ENCODE data around the gene HYDIN.
"Not testable (repeated sequence)": the region's sequence is repeated elsewhere in the genome, so short reads cannot be mapped to it uniquely, and the experiment has no call there.

Gene HYDIN

DNA sequence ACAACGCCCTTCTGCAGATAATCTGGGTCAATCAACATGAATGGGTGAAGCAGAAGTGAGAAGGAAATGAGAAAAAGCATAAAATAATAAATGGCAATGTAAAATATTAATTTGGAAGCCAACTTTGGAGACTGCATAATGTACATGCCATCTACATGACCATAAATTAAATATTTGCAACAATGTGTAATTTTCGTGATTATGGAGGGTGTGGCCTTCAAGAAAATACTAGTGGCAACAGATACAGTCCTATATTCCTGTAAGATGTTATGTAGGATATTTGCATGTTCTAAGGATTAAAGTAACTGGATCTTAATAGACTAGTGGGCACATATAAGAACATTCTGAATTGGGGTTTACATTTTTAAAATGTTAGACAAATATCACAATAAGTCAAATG lies 78.9 kb downstream of the HYDIN start:
- H3K27ac ChIP-seq; DNase-seq (ENCODE audit: low read depth, low spot score): not testable (repeated sequence)

DNA sequence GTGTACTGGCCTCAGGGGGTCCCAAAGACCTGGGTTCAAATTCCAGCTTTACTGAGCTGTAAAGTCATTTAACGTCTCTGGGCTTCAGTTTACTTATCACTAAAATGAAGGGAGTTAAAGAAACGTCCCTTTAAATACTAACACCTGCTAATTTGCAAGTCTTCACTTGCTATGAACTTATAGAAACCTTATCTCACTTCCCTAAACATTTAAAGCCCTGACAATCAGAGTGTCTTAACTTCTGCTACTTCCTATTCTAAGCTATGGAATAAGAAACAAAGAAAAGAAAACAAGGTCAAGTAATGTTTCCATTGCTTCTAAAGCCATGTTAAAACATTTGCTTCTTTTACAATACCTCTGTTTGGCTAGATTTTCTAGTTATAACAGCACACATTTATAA lies 87.3 kb downstream of the HYDIN start:
- not testable (repeated sequence) for H3K27ac ChIP-seq

DNA sequence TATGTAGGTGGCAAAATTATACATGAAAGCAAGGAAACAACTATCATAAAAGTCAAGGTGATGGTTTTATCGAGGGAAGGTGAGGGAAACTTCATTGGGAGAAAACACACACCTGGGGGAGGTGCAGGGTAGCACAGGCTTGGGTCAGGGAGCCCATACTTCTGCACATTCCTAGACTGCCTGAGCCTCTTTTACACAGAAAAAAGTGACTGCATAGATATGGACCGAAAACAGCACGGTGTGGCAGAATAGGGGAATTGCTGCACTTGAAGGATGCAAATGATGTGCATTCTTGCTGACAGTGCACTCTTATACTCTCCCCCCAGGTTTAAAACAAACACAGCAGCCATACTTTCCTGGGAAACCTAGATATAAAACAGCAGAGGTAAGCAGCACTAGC lies 120.0 kb downstream of the HYDIN start:
- not testable (repeated sequence) for H3K27ac ChIP-seq; DNase-seq (ENCODE audit: low read depth, low spot score)

More for the DNA sequence above, 87.3 kb downstream of the HYDIN start:
- not testable (repeated sequence) for DNase-seq (ENCODE audit: low read depth, low spot score)

DNA sequence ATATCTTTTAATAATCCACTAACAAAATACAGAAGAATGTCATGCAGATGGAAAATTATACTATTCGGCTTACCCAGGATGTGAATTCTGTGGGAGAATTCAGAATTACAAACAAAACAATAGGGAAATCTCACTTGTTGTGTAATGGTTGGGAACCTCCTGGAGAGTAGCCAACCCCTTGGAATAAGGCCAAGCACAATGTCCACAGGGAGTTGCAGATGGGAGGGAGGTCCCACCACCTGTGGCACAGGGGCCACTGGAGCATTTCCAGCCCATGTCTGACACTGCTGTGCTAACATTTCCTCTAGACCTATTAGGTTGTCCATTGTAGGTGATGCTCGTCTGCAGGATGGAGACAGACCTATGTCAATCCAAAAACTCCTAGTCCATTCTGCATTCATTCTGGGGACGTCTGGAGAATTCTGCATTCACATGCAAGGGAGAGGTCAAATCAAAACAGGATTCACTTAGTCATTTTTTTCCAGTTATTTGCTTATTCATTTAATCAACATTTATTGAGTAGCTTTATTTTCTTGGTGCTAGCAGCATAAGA lies 120.8 kb downstream of the HYDIN start:
- H3K27ac ChIP-seq; DNase-seq (ENCODE audit: low read depth, low spot score): not testable (repeated sequence)

DNA sequence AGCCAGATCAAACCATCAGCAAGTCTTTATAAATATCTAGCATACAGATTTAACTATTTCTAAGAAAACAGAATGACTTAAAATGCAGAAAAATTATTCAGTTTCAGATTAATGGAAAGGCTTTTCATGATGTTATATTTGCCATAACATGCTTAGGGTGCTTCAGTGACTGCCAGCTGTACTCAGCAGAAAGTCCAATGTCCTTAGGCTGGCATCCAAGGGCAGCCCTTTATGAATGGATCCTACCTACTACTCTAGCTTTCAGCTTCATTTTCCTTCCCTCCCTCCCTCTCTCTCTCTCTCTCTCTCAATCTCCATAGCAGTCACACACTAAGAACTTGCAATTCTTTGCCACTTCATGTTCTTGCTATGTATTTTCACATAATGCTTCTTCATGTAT lies 124.6 kb downstream of the HYDIN start:
- not testable (repeated sequence) for H3K27ac ChIP-seq; DNase-seq (ENCODE audit: low read depth, low spot score)

GRCh38 chr16:71083573-71083972 lies 146.9 kb downstream of the HYDIN start:
- H3K27ac ChIP-seq; DNase-seq (ENCODE audit: low read depth, low spot score): not testable (repeated sequence)

- not testable (repeated sequence) for H3K27ac ChIP-seq; DNase-seq (ENCODE audit: low read depth, low spot score)
Measured at GRCh38 chr16:71080777-71081176, 149.7 kb downstream of the HYDIN start.

DNA sequence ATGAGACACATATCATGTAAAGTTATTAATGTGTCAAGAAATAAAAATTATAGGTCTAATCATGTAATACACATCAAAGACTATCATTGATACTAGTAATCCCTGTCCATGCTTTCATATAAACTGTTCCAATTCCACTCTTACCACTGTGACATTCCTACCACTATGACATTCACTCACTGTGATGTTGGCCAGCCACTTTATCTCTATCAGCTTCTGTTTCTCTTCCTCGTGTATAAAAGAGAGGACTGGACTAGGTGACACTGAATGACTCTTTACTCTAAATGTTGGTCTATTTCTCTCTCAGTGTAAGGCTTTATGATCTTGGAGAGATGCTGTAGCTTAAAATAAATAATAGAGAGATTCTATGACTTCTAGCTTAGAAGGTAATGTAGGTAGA lies 150.3 kb downstream of the HYDIN start:
- H3K27ac ChIP-seq; DNase-seq (ENCODE audit: low read depth, low spot score): not testable (repeated sequence)

GRCh38 chr16:71070651-71071050 lies 159.9 kb downstream of the HYDIN start:
- DNase-seq (ENCODE audit: low read depth, low spot score); H3K27ac ChIP-seq: not testable (repeated sequence)

- not testable (repeated sequence) for H3K27ac ChIP-seq; DNase-seq (ENCODE audit: low read depth, low spot score)
Measured at GRCh38 chr16:71069842-71070241, 160.7 kb downstream of the HYDIN start.

GRCh38 chr16:71053897-71054609 lies 176.5 kb downstream of the HYDIN start:
- not testable (repeated sequence) for H3K27ac ChIP-seq; DNase-seq (ENCODE audit: low read depth, low spot score)

GRCh38 chr16:71050307-71050706 lies 180.2 kb downstream of the HYDIN start:
- H3K27ac ChIP-seq; DNase-seq (ENCODE audit: low read depth, low spot score): not testable (repeated sequence)

DNA sequence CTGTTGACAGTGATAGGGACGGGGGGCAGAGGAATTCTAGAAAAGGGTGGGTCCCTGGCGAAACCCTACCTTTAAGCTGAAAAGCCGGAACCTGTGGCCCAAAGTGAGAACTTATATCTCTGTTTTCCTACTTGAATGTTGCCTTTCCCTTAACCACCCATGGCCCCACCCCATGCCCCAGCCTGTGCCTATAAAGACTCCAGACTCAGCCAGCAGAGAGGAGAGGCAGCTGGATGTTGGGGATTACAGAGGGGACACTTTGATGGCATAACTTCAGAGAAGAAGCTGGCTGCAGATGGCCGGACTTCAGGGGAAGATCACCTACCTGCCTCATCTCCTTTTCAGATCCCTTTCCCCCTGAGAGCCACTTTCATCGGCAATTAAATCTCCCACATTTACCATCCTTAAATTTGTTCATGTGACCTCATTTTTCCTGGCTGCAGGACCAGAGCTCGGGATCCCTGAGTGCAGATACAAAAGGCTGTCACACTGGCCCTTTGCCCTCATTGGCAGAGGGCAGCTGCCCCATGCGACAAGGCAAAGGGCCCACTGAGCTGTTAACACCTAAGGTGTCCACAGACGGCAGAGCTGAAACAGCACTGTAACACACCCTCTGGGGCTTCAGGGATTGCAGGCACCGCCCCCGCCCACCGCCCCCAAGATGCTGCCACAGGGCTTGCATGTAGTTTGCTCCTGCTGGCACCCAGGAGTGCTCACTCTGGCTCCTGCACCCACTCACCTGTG lies 191.0 kb downstream of the HYDIN start:
- H3K27ac ChIP-seq; DNase-seq (ENCODE audit: low read depth, low spot score): not testable (repeated sequence)

DNA sequence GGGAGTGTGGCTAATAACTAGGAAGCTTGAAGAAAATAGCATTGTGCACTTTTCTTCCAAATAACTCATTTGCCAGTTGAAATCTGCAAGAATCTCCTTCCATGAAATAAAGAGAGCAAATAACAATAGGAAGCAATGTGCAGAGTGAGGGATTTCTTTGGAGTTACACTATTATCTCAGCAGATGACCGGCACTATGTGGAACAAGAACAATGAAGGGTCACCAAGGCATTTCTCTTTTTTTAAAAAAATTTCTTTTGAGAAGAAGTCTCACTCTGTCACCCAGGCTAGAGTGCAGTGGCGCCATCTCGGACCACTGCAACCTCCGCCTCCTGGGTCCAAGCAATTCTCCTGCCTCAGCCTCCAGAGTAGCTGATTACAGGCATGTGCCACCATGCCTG lies 192.1 kb downstream of the HYDIN start:
- not testable (repeated sequence) for H3K27ac ChIP-seq; DNase-seq (ENCODE audit: low read depth, low spot score)

DNA sequence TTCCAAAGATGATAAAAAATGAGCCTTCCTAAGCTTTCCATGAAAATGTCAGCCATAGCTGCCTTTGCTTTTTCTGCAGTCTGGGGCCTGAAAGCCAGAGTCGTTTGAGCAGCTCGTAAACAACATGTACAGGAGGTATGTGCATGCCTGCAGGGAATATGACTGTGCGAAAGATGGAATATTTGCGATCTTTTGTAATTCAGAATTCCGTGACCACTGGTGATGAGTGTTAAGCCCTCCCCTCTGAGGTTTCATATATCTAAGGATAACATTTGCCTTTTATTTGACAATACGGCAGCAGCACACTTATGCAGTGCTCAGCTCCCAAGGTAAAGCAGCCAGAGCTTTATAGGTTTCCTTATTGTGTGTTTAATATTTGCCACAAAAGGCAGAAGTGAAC lies 192.5 kb downstream of the HYDIN start:
- H3K27ac ChIP-seq; DNase-seq (ENCODE audit: low read depth, low spot score): not testable (repeated sequence)

- not testable (repeated sequence) for DNase-seq (ENCODE audit: low read depth, low spot score); H3K27ac ChIP-seq
Measured at GRCh38 chr16:71028032-71028727, 202.3 kb downstream of the HYDIN start.

DNA sequence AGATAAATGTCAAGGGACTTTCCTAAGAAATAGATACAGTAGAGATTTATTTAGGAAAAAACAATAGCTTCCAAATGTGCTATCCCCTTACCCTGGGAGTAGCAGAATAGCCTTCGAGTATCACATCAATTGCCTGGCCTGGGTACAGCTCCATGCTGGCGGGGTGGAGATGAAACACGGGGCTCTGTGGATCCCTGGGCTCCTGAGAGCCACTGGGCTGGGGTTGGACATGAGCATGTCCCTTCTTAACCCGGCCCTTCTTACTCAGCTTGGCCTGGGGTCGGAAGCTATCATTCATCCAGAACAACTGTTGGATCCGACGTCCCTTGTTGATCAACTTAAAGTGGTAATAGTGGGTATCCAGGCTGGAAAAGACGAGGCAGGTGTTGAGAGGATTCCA lies 203.0 kb downstream of the HYDIN start:
- H3K27ac ChIP-seq; DNase-seq (ENCODE audit: low read depth, low spot score): not testable (repeated sequence)

GRCh38 chr16:71023851-71024439 lies 206.6 kb downstream of the HYDIN start:
- not testable (repeated sequence) for DNase-seq (ENCODE audit: low read depth, low spot score); H3K27ac ChIP-seq

- not testable (repeated sequence) for DNase-seq (ENCODE audit: low read depth, low spot score); H3K27ac ChIP-seq
Measured at GRCh38 chr16:71021961-71022537, 208.5 kb downstream of the HYDIN start.
